ENCODE data around the gene DSE.

- no peak for TF ChIP-seq ESRRA (IDR thresholded peaks at IDR 0.05; ENCODE audit: borderline replicate concordance, low read length)
- TF ChIP-seq HDAC2 (IDR thresholded peaks at IDR 0.05): no peak
- TF ChIP-seq GATA3 (IDR thresholded peaks at IDR 0.05; ENCODE audit: borderline replicate concordance): no peak
- TF ChIP-seq CTCF (IDR thresholded peaks at IDR 0.05): no peak
- TF ChIP-seq TP53 (CRISPR knock-in tag; IDR thresholded peaks at IDR 0.05): no peak
- TF ChIP-seq CHD2 (IDR thresholded peaks at IDR 0.05; ENCODE audit: low read length, partially characterized antibody): no peak
- no peak for TF ChIP-seq FOSL2 (IDR thresholded peaks at IDR 0.05)
- TF ChIP-seq FOSL2 (CRISPR knock-in tag; IDR thresholded peaks at IDR 0.05): no peak
- no peak for TF ChIP-seq CEBPB (IDR thresholded peaks at IDR 0.05)
- no peak for TF ChIP-seq FOXS1 (CRISPR knock-in tag; IDR thresholded peaks at IDR 0.05)
- no peak for TF ChIP-seq POLR2A (IDR thresholded peaks at IDR 0.05; ENCODE audit: low read length)
- no peak for TF ChIP-seq MAX (IDR thresholded peaks at IDR 0.05)
- TF ChIP-seq HMGXB4 (CRISPR knock-in tag; IDR thresholded peaks at IDR 0.05; ENCODE audit: borderline replicate concordance): no peak
- no peak for TF ChIP-seq KDM1A (IDR thresholded peaks at IDR 0.05; ENCODE audit: low read depth)
Measured at GRCh38 chr6:116381000-116381399, 10.3 kb downstream of the DSE start.
